Neural crest cell (in vitro differentiated cells): ENCODE data around the gene WNT7A. TPM values are rescaled to one million over a fixed set of nuclear protein-coding genes. Genes with fewer than 3 reads are reported as not detected.

ENCODE experiments used
- DNase-seq: peaks from one replicate; pipeline ENCODE4 v3.0.0; 2021; ENCODE audit warnings: low read depth, mixed read lengths, low spot score
- H3K27ac Mint-ChIP-seq: one replicate; pipeline ENCODE4 v1.8.0; 2021; ENCODE audit warnings: mild to moderate bottlenecking, mixed read lengths; ENCODE audit not compliant: unreplicated experiment
- H3K27me3 Mint-ChIP-seq: 2 replicates; pipeline ENCODE4 v1.8.0; 2021; ENCODE audit warnings: low read depth, mild to moderate bottlenecking, mixed read lengths
- H3K36me3 Mint-ChIP-seq: 2 replicates; pipeline ENCODE4 v1.8.0; 2021; ENCODE audit warnings: low read depth, mild to moderate bottlenecking, mixed read lengths
- H3K4me1 Mint-ChIP-seq: 2 replicates; pipeline ENCODE4 v1.8.0; 2021; ENCODE audit warnings: mixed read lengths
- H3K4me3 Mint-ChIP-seq: one replicate; pipeline ENCODE4 v1.8.0; 2021; ENCODE audit warnings: mild to moderate bottlenecking, mixed read lengths
- H3K9me3 Mint-ChIP-seq: 2 replicates; pipeline ENCODE4 v1.8.0; 2021; ENCODE audit warnings: mixed read lengths
- CTCF ChIP-seq: fragments of 200-600 bp; sonication (generic); conservative IDR thresholded peaks from 2 replicates; pipeline ENCODE4 v1.5.0; 2021; ENCODE audit warnings: antibody characterized with exemption, mild to moderate bottlenecking
- total RNA-seq: library from RNA; stranded (reverse); gene quantifications from 2 replicates; pipeline ENCODE4 v1.2.1, GENCODE V29; 2021

The WNT7A gene
- total RNA-seq, 1 donor from 2014 or later = 9.8 TPM

- no peak for TF ChIP-seq CTCF
- no peak overlapping the region for H3K4me3 Mint-ChIP-seq
- H3K27me3 Mint-ChIP-seq = peaks cover 23% of the 10 kb centered on the region
- H3K9me3 Mint-ChIP-seq = peaks cover 41% of the 10 kb centered on the region
- peaks cover 9% of the 10 kb centered on the region for H3K36me3 Mint-ChIP-seq
- no peak for DNase-seq
- no peak overlapping the region for H3K27ac Mint-ChIP-seq
- no peaks in the 10 kb centered on the region for H3K4me1 Mint-ChIP-seq
These were observed 22.2 kb upstream of the WNT7A start for GRCh38 chr3:13901935-13902584.

- Mint-ChIP-seq H3K4me3 (no peak overlapping the region), H3K9me3 (peaks cover 19% of the 10 kb centered on the region), H3K36me3 (peaks cover 6% of the 10 kb centered on the region), H3K4me1 (peaks cover 11% of the 10 kb centered on the region), H3K27me3 (peaks cover 25% of the 10 kb centered on the region), H3K27ac (no peak overlapping the region)
- TF ChIP-seq CTCF = no peak
- no peak for DNase-seq
These were observed 18.5 kb upstream of the WNT7A start for GRCh38 chr3:13898346-13898745.

- Mint-ChIP-seq H3K27me3 (peaks cover 25% of the 10 kb centered on the region), H3K4me1 (peaks cover 11% of the 10 kb centered on the region), H3K9me3 (peaks cover 15% of the 10 kb centered on the region), H3K27ac (no peak overlapping the region), H3K4me3 (peak overlapping the region; percentile 74), H3K36me3 (peaks cover 6% of the 10 kb centered on the region)
- peak; percentile 88 for TF ChIP-seq CTCF
- peak; percentile 54 for DNase-seq
These were observed 16.7 kb upstream of the WNT7A start for GRCh38 chr3:13896473-13897154.

- Mint-ChIP-seq H3K36me3 (peaks cover 6% of the 10 kb centered on the region), H3K27me3 (peaks cover 25% of the 10 kb centered on the region), H3K4me3 (peak overlapping the region; percentile 95), H3K27ac (peak overlapping the region; percentile 65), H3K4me1 (peaks cover 11% of the 10 kb centered on the region), H3K9me3 (peaks cover 10% of the 10 kb centered on the region)
- no peak for TF ChIP-seq CTCF
- peak; percentile 95 for DNase-seq
These were observed 15.6 kb upstream of the WNT7A start for GRCh38 chr3:13895155-13896105.

GRCh38 chr3:13894807-13895154, 14.9 kb upstream of the WNT7A start:
- no peak overlapping the region for H3K27ac Mint-ChIP-seq
- peaks cover 25% of the 10 kb centered on the region for H3K27me3 Mint-ChIP-seq
- peaks cover 8% of the 10 kb centered on the region for H3K9me3 Mint-ChIP-seq
- H3K4me1 Mint-ChIP-seq = peaks cover 11% of the 10 kb centered on the region
- H3K36me3 Mint-ChIP-seq = peaks cover 6% of the 10 kb centered on the region
- no peak for TF ChIP-seq CTCF
- DNase-seq = no peak
- H3K4me3 Mint-ChIP-seq = peak overlapping the region; percentile 95
